Natural killer cell treated with Interleukin-12 subunit alpha and Interleukin-12 subunit beta and Interleukin-15 and Interleukin-18, amount 100 ng/mL, for 72 hours (primary cell): ENCODE measurements around the gene BMP7. TPM values are rescaled to one million over a fixed set of nuclear protein-coding genes. Genes with fewer than 3 reads are reported as not detected.

Experiments used
- ATAC-seq, 2 donors: fragments of 150-1000 bp; cut with Tn5 transposase in 1 of 2; sonication (Bioruptor Pico), chemical (Tn5 transposase) in 1 of 2; 2 replicates each; pipeline ENCODE4 v1.10.0; 2021
- DNase-seq: peaks from one replicate; pipeline ENCODE4 v3.0.0; 2022; ENCODE audit warnings: low spot score
- H3K27ac Mint-ChIP-seq, 2 donors: 1 replicate in 1 of 2; 2 replicates in 1 of 2; pipeline ENCODE4 v1.8.0; 2022; ENCODE audit warnings: mixed read lengths in 2 of 2, mild to moderate bottlenecking in 1 of 2, moderate library complexity in 1 of 2
- H3K27me3 Mint-ChIP-seq, 2 donors: 1 replicate in 1 of 2; 2 replicates in 1 of 2; pipeline ENCODE4 v1.8.0; 2022; ENCODE audit warnings: mixed read lengths in 2 of 2
- H3K36me3 Mint-ChIP-seq: one replicate; pipeline ENCODE4 v1.8.0; 2022; ENCODE audit warnings: mixed read lengths
- H3K4me1 Mint-ChIP-seq, 2 donors: 1 replicate in 1 of 2; 2 replicates in 1 of 2; pipeline ENCODE4 v1.8.0; 2022; ENCODE audit warnings: low read depth in 2 of 2, mixed read lengths in 2 of 2, mild to moderate bottlenecking in 1 of 2
- H3K4me3 Mint-ChIP-seq: one replicate; pipeline ENCODE4 v1.8.0; 2022; ENCODE audit warnings: mixed read lengths
- H3K9me3 Mint-ChIP-seq: 2 replicates; pipeline ENCODE4 v1.8.0; 2022; ENCODE audit warnings: mixed read lengths
- total RNA-seq, 2 donors: library from RNA; stranded (reverse); gene quantifications; one replicate each; pipeline ENCODE4 v1.2.3, GENCODE V29; 2022

The BMP7 gene
- total RNA-seq, 2 donors from 2014 or later = not detected

GRCh38 chr20:57139342-57140093, 126.9 kb downstream of the BMP7 start:
- no peaks in the 10 kb centered on the region for H3K4me1 Mint-ChIP-seq

GRCh38 chr20:57138198-57138995, 128.0 kb downstream of the BMP7 start:
- DNase-seq = no peak
- Mint-ChIP-seq H3K36me3 (no peaks in the 10 kb centered on the region), H3K9me3 (no peaks in the 10 kb centered on the region), H3K27me3 (peaks cover 10 to 23% of the 10 kb centered on the region in 2 donors), H3K4me1 (no peaks in the 10 kb centered on the region), H3K4me3 (no peak overlapping the region), H3K27ac (no peak overlapping the region)
- ATAC-seq = no peak

More at GRCh38 chr20:57139342-57140093, 126.9 kb downstream of the BMP7 start:
- Mint-ChIP-seq H3K27ac (no peak overlapping the region), H3K27me3 (peaks cover 1 to 12% of the 10 kb centered on the region in 2 donors), H3K9me3 (no peaks in the 10 kb centered on the region), H3K4me3 (no peak overlapping the region), H3K36me3 (no peaks in the 10 kb centered on the region)
- ATAC-seq = no peak
- no peak for DNase-seq

GRCh38 chr20:57137676-57138075, 128.8 kb downstream of the BMP7 start:
- Mint-ChIP-seq H3K27me3 (peaks cover 10 to 25% of the 10 kb centered on the region in 2 donors), H3K36me3 (no peaks in the 10 kb centered on the region), H3K27ac (no peak overlapping the region), H3K9me3 (no peaks in the 10 kb centered on the region), H3K4me3 (no peak overlapping the region), H3K4me1 (no peaks in the 10 kb centered on the region)
- no peak for DNase-seq
- ATAC-seq = no peak

GRCh38 chr20:57136734-57137133, 129.7 kb downstream of the BMP7 start:
- H3K27ac Mint-ChIP-seq = no peak overlapping the region
- no peak for ATAC-seq
- no peaks in the 10 kb centered on the region for H3K4me1 Mint-ChIP-seq
- H3K4me3 Mint-ChIP-seq = no peak overlapping the region
- no peak for DNase-seq
- H3K9me3 Mint-ChIP-seq = no peaks in the 10 kb centered on the region
- peaks cover 13 to 35% of the 10 kb centered on the region in 2 donors for H3K27me3 Mint-ChIP-seq
- H3K36me3 Mint-ChIP-seq = no peaks in the 10 kb centered on the region

GRCh38 chr20:57135875-57136274, 130.6 kb downstream of the BMP7 start:
- no peaks in the 10 kb centered on the region for H3K9me3 Mint-ChIP-seq
- H3K4me3 Mint-ChIP-seq = no peak overlapping the region
- ATAC-seq (no peak), DNase-seq (no peak)
- no peak overlapping the region for H3K27ac Mint-ChIP-seq
- H3K4me1 Mint-ChIP-seq = no peaks in the 10 kb centered on the region
- no peaks in the 10 kb centered on the region for H3K36me3 Mint-ChIP-seq
- peaks cover 13 to 42% of the 10 kb centered on the region in 2 donors for H3K27me3 Mint-ChIP-seq

GRCh38 chr20:57134804-57135203, 131.6 kb downstream of the BMP7 start:
- Mint-ChIP-seq H3K27ac (no peak overlapping the region), H3K9me3 (no peaks in the 10 kb centered on the region), H3K4me3 (no peak overlapping the region), H3K27me3 (peaks cover 13 to 42% of the 10 kb centered on the region in 2 donors), H3K4me1 (no peaks in the 10 kb centered on the region), H3K36me3 (no peaks in the 10 kb centered on the region)
- ATAC-seq = no peak
- DNase-seq = no peak

- no peak overlapping the region for H3K4me3 Mint-ChIP-seq
- ATAC-seq = no peak
Observed at GRCh38 chr20:57133926-57134650, 132.4 kb downstream of the BMP7 start.

GRCh38 chr20:57131601-57132391, 134.6 kb downstream of the BMP7 start:
- Mint-ChIP-seq H3K27me3 (peaks cover 15 to 42% of the 10 kb centered on the region in 2 donors), H3K4me3 (no peak overlapping the region), H3K9me3 (no peaks in the 10 kb centered on the region), H3K36me3 (no peaks in the 10 kb centered on the region), H3K4me1 (no peaks in the 10 kb centered on the region), H3K27ac (no peak overlapping the region)
- no peak for DNase-seq
- no peak for ATAC-seq

More at GRCh38 chr20:57133926-57134650, 132.4 kb downstream of the BMP7 start:
- no peaks in the 10 kb centered on the region for H3K36me3 Mint-ChIP-seq
- no peak overlapping the region for H3K27ac Mint-ChIP-seq
- H3K27me3 Mint-ChIP-seq = peaks cover 13 to 36% of the 10 kb centered on the region in 2 donors
- no peak for DNase-seq
- H3K9me3 Mint-ChIP-seq = no peaks in the 10 kb centered on the region
- no peaks in the 10 kb centered on the region for H3K4me1 Mint-ChIP-seq

- H3K36me3 Mint-ChIP-seq = no peaks in the 10 kb centered on the region
- peaks cover 15 to 49% of the 10 kb centered on the region in 2 donors for H3K27me3 Mint-ChIP-seq
- peaks cover 0 to 5% of the 10 kb centered on the region in 2 donors for H3K4me1 Mint-ChIP-seq
- H3K4me3 Mint-ChIP-seq = no peak overlapping the region
- no peak for ATAC-seq
- H3K27ac Mint-ChIP-seq = no peak overlapping the region
- H3K9me3 Mint-ChIP-seq = no peaks in the 10 kb centered on the region
- no peak for DNase-seq
Observed at GRCh38 chr20:57131077-57131476, 135.4 kb downstream of the BMP7 start.

- no peaks in the 10 kb centered on the region for H3K36me3 Mint-ChIP-seq
- ATAC-seq = no peak
- H3K4me1 Mint-ChIP-seq = peaks cover 0 to 5% of the 10 kb centered on the region in 2 donors
- H3K4me3 Mint-ChIP-seq = no peak overlapping the region
- H3K27me3 Mint-ChIP-seq = peaks cover 18 to 52% of the 10 kb centered on the region in 2 donors
- no peak for DNase-seq
- no peaks in the 10 kb centered on the region for H3K9me3 Mint-ChIP-seq
- no peak overlapping the region for H3K27ac Mint-ChIP-seq
Observed at GRCh38 chr20:57130160-57130772, 136.2 kb downstream of the BMP7 start.

GRCh38 chr20:57129303-57129702, 137.1 kb downstream of the BMP7 start:
- ATAC-seq (no peak), DNase-seq (no peak)
- Mint-ChIP-seq H3K27me3 (peaks cover 15 to 45% of the 10 kb centered on the region in 2 donors), H3K4me3 (no peak overlapping the region), H3K9me3 (no peaks in the 10 kb centered on the region), H3K36me3 (no peaks in the 10 kb centered on the region), H3K27ac (no peak overlapping the region), H3K4me1 (peaks cover 0 to 5% of the 10 kb centered on the region in 2 donors)

- H3K4me3 Mint-ChIP-seq = no peak overlapping the region
- H3K27ac Mint-ChIP-seq = no peak overlapping the region
- H3K27me3 Mint-ChIP-seq = peaks cover 13 to 34% of the 10 kb centered on the region in 2 donors
- no peak for ATAC-seq
- no peak for DNase-seq
- no peaks in the 10 kb centered on the region for H3K9me3 Mint-ChIP-seq
- peaks cover 0 to 5% of the 10 kb centered on the region in 2 donors for H3K4me1 Mint-ChIP-seq
- no peaks in the 10 kb centered on the region for H3K36me3 Mint-ChIP-seq
Observed at GRCh38 chr20:57128044-57128757, 138.2 kb downstream of the BMP7 start.
